ENCODE results near the gene TMEM203. TPM values are rescaled to one million over a fixed set of nuclear protein-coding genes. Genes with fewer than 3 reads are reported as not detected.

Gene TMEM203
- total RNA-seq, 1 donor from 2014 or later = 44.9 TPM

- no peak for DNase-seq
Measured at GRCh38 chr9:137204731-137205125, 720 bp downstream of the TMEM203 start.

GRCh38 chr9:137202966-137203365 is 2.5 kb downstream of the TMEM203 start:
- no peak for DNase-seq
- ATAC-seq (ENCODE audit: poor library complexity) = no peak
- intact Hi-C loops (cut with DNase I) = no loop called here

More at GRCh38 chr9:137204731-137205125, 720 bp downstream of the TMEM203 start:
- intact Hi-C loops (cut with DNase I) = no loop called here
- ATAC-seq (ENCODE audit: poor library complexity) = no peak

GRCh38 chr9:137201205-137201868 is 4.1 kb downstream of the TMEM203 start:
- DNase-seq (no peak), ATAC-seq (ENCODE audit: poor library complexity) (no peak)
- intact Hi-C loops (cut with DNase I) = no loop called here

- peak; percentile 95 for ATAC-seq (ENCODE audit: poor library complexity)
- intact Hi-C loops (cut with DNase I) = no loop called here
- peak; percentile 100 for DNase-seq
Measured at GRCh38 chr9:137200311-137201204, 4.9 kb downstream of the TMEM203 start, which contains the start of gene TPRN. TPRN (minus strand) TSS chr9:137200741; CDS start chr9:137200711, 30 bp downstream.

GRCh38 chr9:137199411-137200121 is 5.9 kb downstream of the TMEM203 start:
- no peak for ATAC-seq (ENCODE audit: poor library complexity)
- intact Hi-C loops (cut with DNase I) = no loop called here
- DNase-seq = no peak

GRCh38 chr9:137198902-137199283 is 6.6 kb downstream of the TMEM203 start:
- intact Hi-C loops (cut with DNase I) = no loop called here
- DNase-seq (no peak), ATAC-seq (ENCODE audit: poor library complexity) (no peak)

- no peak for DNase-seq
- no peak for ATAC-seq (ENCODE audit: poor library complexity)
- intact Hi-C loops (cut with DNase I) = no loop called here
Measured at GRCh38 chr9:137198051-137198901, 7.2 kb downstream of the TMEM203 start.

GRCh38 chr9:137195525-137196220 is 9.8 kb downstream of the TMEM203 start:
- intact Hi-C loops (cut with DNase I) = no loop called here
- no peak for DNase-seq
- peak; percentile 3 for ATAC-seq (ENCODE audit: poor library complexity)

- no peak for ATAC-seq (ENCODE audit: poor library complexity)
- intact Hi-C loops (cut with DNase I) = loop anchor here (5.0 kb wide), 1 partner anchor 32 kb away; the partner anchor contains the start of genes CYSRT1 and RNF224
Measured at GRCh38 chr9:137194909-137195308, 10.5 kb downstream of the TMEM203 start.

GRCh38 chr9:137194388-137194787 is 11.1 kb downstream of the TMEM203 start:
- ATAC-seq (ENCODE audit: poor library complexity) (peak; percentile 79), DNase-seq (peak; percentile 88)
- intact Hi-C loops (cut with DNase I) = loop anchor here (5.0 kb wide), 1 partner anchor 33 kb away; the partner anchor contains the start of genes CYSRT1 and RNF224

More at GRCh38 chr9:137194909-137195308, 10.5 kb downstream of the TMEM203 start:
- DNase-seq = no peak

- intact Hi-C loops (cut with DNase I) = loop anchor here (5.0 kb wide), 1 partner anchor 34 kb away; the partner anchor contains the start of genes CYSRT1 and RNF224
- DNase-seq (no peak), ATAC-seq (ENCODE audit: poor library complexity) (no peak)
Measured at GRCh38 chr9:137193771-137194170, 11.7 kb downstream of the TMEM203 start.

GRCh38 chr9:137192859-137193258 is 12.6 kb downstream of the TMEM203 start:
- intact Hi-C loops (cut with DNase I) = loop anchor here (5.0 kb wide), 1 partner anchor 34 kb away; the partner anchor contains the start of genes CYSRT1 and RNF224
- ATAC-seq (ENCODE audit: poor library complexity) (no peak), DNase-seq (no peak)

- intact Hi-C loops (cut with DNase I) = loop anchor here (5.0 kb wide), 1 partner anchor 35 kb away; the partner anchor contains the start of genes CYSRT1 and RNF224
- DNase-seq = no peak
- no peak for ATAC-seq (ENCODE audit: poor library complexity)
Measured at GRCh38 chr9:137192448-137192780, 13.0 kb downstream of the TMEM203 start.

- ATAC-seq (ENCODE audit: poor library complexity) = no peak
- DNase-seq = no peak
- intact Hi-C loops (cut with DNase I) = loop anchor here (5.0 kb wide), 1 partner anchor 35 kb away; the partner anchor contains the start of genes CYSRT1 and RNF224
Measured at GRCh38 chr9:137191691-137192447, 13.6 kb downstream of the TMEM203 start.

GRCh38 chr9:137191245-137191644 is 14.2 kb downstream of the TMEM203 start:
- intact Hi-C loops (cut with DNase I) = loop anchor here (5.0 kb wide), 1 partner anchor 36 kb away; the partner anchor contains the start of genes CYSRT1 and RNF224
- no peak for DNase-seq
- ATAC-seq (ENCODE audit: poor library complexity) = no peak

- intact Hi-C loops (cut with DNase I) = loop anchor here (5.0 kb wide), 1 partner anchor 37 kb away; the partner anchor contains the start of genes CYSRT1 and RNF224
- no peak for DNase-seq
- no peak for ATAC-seq (ENCODE audit: poor library complexity)
Measured at GRCh38 chr9:137190315-137190856, 15.1 kb downstream of the TMEM203 start.
